OCI-LY3 (cell line): ENCODE measurements around the gene KRTAP4-8.
"Not testable (repeated sequence)": the region's sequence is repeated elsewhere in the genome, so short reads cannot be mapped to it uniquely, and the experiment has no call there.

Experiments used
- H2AFZ ChIP-seq: fragments of 200-600, 300-600 bp; shearing (Covaris generic); 2 replicates; pipeline ENCODE4 v1.6.0; 2014; ENCODE audit warnings: antibody characterized with exemption, low read depth, low read length
- H3K27ac ChIP-seq: fragments of 200-600, 300-600 bp; sonication (generic); 2 replicates; pipeline ENCODE4 v1.5.1; 2014; ENCODE audit warnings: mild to moderate bottlenecking, low read length, moderate library complexity, mixed read lengths
- H3K27me3 ChIP-seq: fragments of 200-600, 300-600 bp; sonication (generic); 2 replicates; pipeline ENCODE4 v1.6.1; 2014; ENCODE audit warnings: low read depth, low read length, mixed read lengths
- H3K36me3 ChIP-seq: fragments of 200-600, 300-600 bp; sonication (generic); replicated peaks from 2 replicates; pipeline ENCODE3; 2014; ENCODE audit warnings: low read depth, low read length, mixed read lengths
- H3K4me1 ChIP-seq: fragments of 300-600, 200-600 bp; sonication (generic); 2 replicates; pipeline ENCODE4 v1.6.1; 2014; ENCODE audit warnings: low read length, mixed read lengths
- H3K4me2 ChIP-seq: fragments of 200-600, 300-600 bp; sonication (generic); 2 replicates; pipeline ENCODE4 v1.6.1; 2014; ENCODE audit warnings: low read length, mixed read lengths
- H3K4me3 ChIP-seq: fragments of 300-600, 200-600 bp; sonication (generic); 2 replicates; pipeline ENCODE4 v1.5.1; 2014; ENCODE audit warnings: antibody characterized with exemption, mild to moderate bottlenecking, low read length, moderate library complexity
- H3K79me2 ChIP-seq: fragments of 300-600, 200-600 bp; shearing (Covaris generic); 2 replicates; pipeline ENCODE4 v1.6.1; 2014; ENCODE audit warnings: mild to moderate bottlenecking, low read length, mixed read lengths
- H3K9ac ChIP-seq: fragments of 300-600, 200-600 bp; shearing (Covaris generic); 2 replicates; pipeline ENCODE4 v1.6.0; 2014; ENCODE audit warnings: mild to moderate bottlenecking, low read length, moderate library complexity
- H3K9me3 ChIP-seq: fragments of 200-600, 300-600 bp; shearing (Covaris generic); 2 replicates; pipeline ENCODE4 v1.6.1; 2014; ENCODE audit warnings: low read length, mixed read lengths; ENCODE audit not compliant: insufficient read depth
- H4K20me1 ChIP-seq: fragments of 200-600, 300-600 bp; sonication (generic); 2 replicates; pipeline ENCODE4 v1.6.1; 2016; ENCODE audit warnings: low read length, mixed read lengths; ENCODE audit not compliant: insufficient read depth
- CTCF ChIP-seq: fragments of 200-600, 300-600 bp; sonication (generic); IDR thresholded peaks from 2 replicates; pipeline ENCODE4 v1.5.1; 2014; ENCODE audit warnings: antibody characterized with exemption, low read length, low read depth
- EZH2phosphoT487 ChIP-seq: fragments of 200-600 bp; shearing (Covaris generic); IDR thresholded peaks from 2 replicates; pipeline ENCODE4 v1.6.1; 2018; ENCODE audit warnings: antibody characterized with exemption, mixed run types, low read depth

KRTAP4-8 gene

GRCh38 chr17:41063449-41063848 lies 34.5 kb downstream of the KRTAP4-8 start:
- H2AFZ ChIP-seq = no peak overlapping the region

GRCh38 chr17:41061964-41062363 lies 36.0 kb downstream of the KRTAP4-8 start:
- H2AFZ ChIP-seq = no peak overlapping the region
- H4K20me1 ChIP-seq = no peaks in the 10 kb centered on the region
- no peaks in the 10 kb centered on the region for H3K36me3 ChIP-seq
- no peak overlapping the region for H3K4me2 ChIP-seq
- no peaks in the 10 kb centered on the region for H3K79me2 ChIP-seq
- H3K4me3 ChIP-seq = no peak overlapping the region
- H3K27ac ChIP-seq = no peak overlapping the region
- no peaks in the 10 kb centered on the region for H3K4me1 ChIP-seq
- H3K27me3 ChIP-seq = peaks cover 23% of the 10 kb centered on the region
- TF ChIP-seq EZH2phosphoT487 (no peak), CTCF (no peak)
- H3K9me3 ChIP-seq = no peaks in the 10 kb centered on the region
- H3K9ac ChIP-seq = no peak overlapping the region

More at GRCh38 chr17:41063449-41063848, 34.5 kb downstream of the KRTAP4-8 start:
- TF ChIP-seq CTCF = no peak
- no peak for TF ChIP-seq EZH2phosphoT487
- no peaks in the 10 kb centered on the region for H3K9me3 ChIP-seq
- no peaks in the 10 kb centered on the region for H3K4me1 ChIP-seq
- H3K27ac ChIP-seq = no peak overlapping the region
- H3K79me2 ChIP-seq = no peaks in the 10 kb centered on the region
- H3K36me3 ChIP-seq = no peaks in the 10 kb centered on the region
- no peaks in the 10 kb centered on the region for H4K20me1 ChIP-seq
- peaks cover 23% of the 10 kb centered on the region for H3K27me3 ChIP-seq
- H3K9ac ChIP-seq = no peak overlapping the region
- no peak overlapping the region for H3K4me3 ChIP-seq
- H3K4me2 ChIP-seq = no peak overlapping the region

DNA sequence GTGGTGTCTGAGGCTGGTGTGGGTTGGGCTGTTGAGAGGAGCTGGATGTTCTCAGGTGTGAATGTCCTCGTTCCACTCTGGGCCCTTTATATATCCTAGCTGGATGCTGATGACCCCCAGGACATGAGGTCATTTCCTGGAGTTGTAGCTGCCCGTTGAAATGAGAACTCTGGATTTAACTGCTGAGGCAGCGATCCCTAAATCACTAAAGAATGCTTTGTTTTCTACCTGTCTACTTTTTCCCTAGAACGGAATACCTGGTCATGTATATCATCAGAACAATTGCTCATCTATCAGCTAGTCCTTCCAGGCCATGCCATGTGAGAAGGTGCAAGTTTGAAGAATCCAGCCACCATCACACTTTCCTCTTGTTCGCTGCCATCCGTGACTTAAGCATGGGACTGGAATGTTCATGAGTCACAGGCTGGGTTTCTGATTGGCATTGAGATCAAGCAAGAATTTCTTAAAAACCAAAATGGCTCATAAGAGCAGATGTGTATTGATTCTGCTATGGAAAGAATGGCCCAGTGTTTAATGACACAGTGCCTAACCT lies 37.8 kb downstream of the KRTAP4-8 start, which contains the start of gene KRTAP2-3:
KRTAP2-3 (minus strand) TSS at position 63 of the 553 bp plus-strand sequence. CDS start 64 bp downstream, outside the sequence.
- H3K4me2 ChIP-seq = no peak within 1 kb of the TSS
- no peaks in the 10 kb centered on the region for H3K9me3 ChIP-seq
- no peaks in the 10 kb centered on the region for H3K79me2 ChIP-seq
- H3K4me1 ChIP-seq = no peaks in the 10 kb centered on the region
- peaks cover 23% of the 10 kb centered on the region for H3K27me3 ChIP-seq
- H3K4me3 ChIP-seq = no peak within 1 kb of the TSS
- H3K36me3 ChIP-seq = no peaks in the 10 kb centered on the region
- H3K9ac ChIP-seq = no peak within 1 kb of the TSS
- H4K20me1 ChIP-seq = no peaks in the 10 kb centered on the region
- no peak for TF ChIP-seq CTCF
- no peak for TF ChIP-seq EZH2phosphoT487
- no peak within 1 kb of the TSS for H2AFZ ChIP-seq
- no peak within 1 kb of the TSS for H3K27ac ChIP-seq

DNA sequence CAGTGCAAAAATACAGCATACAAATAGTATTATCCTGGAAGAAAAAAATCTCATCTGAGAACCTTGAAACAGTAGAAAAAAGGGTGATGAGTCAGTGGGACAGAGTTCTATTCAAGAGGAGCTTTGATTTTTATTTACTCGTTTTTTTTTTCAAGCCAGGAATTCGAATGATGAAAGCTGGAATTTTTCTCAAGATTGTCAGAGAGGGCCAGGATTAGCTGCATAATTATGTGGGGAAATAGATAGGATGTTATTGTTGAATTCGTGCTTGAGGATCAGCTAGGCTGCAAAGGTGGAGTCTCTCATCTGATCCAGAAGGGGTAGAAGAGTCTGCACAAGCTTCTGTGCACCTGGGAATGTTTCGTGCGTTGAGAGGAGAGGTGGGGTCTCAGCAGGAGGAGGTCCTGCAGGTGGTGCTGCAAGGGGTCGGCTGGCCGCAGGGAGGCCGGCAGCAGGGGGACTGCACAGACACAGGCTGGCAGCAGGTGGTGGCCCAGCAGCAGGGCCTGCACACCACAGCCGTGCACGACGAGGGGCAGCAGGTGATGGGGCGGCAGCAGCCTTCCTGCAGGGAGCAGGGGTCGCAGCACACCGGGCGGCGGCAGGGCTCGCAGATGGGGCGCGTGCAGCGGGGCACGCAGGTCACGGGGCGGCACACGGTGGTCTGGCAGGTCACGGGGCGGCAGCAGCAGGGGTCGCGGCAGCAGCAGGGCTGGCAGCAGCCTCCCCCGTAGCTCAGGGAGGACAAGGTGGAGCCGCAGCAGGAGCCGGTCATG lies 38.5 kb downstream of the KRTAP4-8 start:
- H3K9ac ChIP-seq, H3K4me1 ChIP-seq, H3K79me2 ChIP-seq, H3K4me3 ChIP-seq, H3K36me3 ChIP-seq, H3K9me3 ChIP-seq, H3K27ac ChIP-seq, H3K4me2 ChIP-seq, H4K20me1 ChIP-seq, H2AFZ ChIP-seq: not testable (repeated sequence)
- H3K27me3 ChIP-seq = peaks cover 23% of the 10 kb centered on the region
